Fibroblast of the aortic adventitia (primary cell): ENCODE data around the gene SYCP2L. TPM values are rescaled to one million over a fixed set of nuclear protein-coding genes. Genes with fewer than 3 reads are reported as not detected.

Experiments
- DNase-seq: peaks from one replicate; pipeline ENCODE4 v3.0.0-alpha.2; 2010; ENCODE audit warnings: low read depth
- H3K4me3 ChIP-seq: 2 replicates; pipeline ENCODE4 v1.5.1; 2011; ENCODE audit warnings: low read depth, mild to moderate bottlenecking, control low read depth, low read length, moderate library complexity
- CTCF ChIP-seq: IDR thresholded peaks from 2 replicates; pipeline ENCODE4 v1.5.1; 2011; ENCODE audit warnings: mild to moderate bottlenecking, low read length, control low read depth, inconsistent platforms; ENCODE audit not compliant: insufficient read depth
- total RNA-seq: library from RNA; depleted of rRNA; stranded (reverse); fragments of >200 nt; gene quantifications from 2 replicates; pipeline ENCODE4 v1.2.3, GENCODE V29; 2012; ENCODE audit warnings: low replicate concordance

SYCP2L gene
- total RNA-seq, 1 donor = under 0.01 TPM

GRCh38 chr6:10964684-10965083 is 77.8 kb downstream of the SYCP2L start:
- H3K4me3 ChIP-seq = no peak overlapping the region
- no peak for DNase-seq
- TF ChIP-seq CTCF = no peak

GRCh38 chr6:10968776-10969175 is 81.9 kb downstream of the SYCP2L start:
- peak; percentile 46 for DNase-seq
- no peak for TF ChIP-seq CTCF
- H3K4me3 ChIP-seq = no peak overlapping the region

- no peak for TF ChIP-seq CTCF
- no peak for DNase-seq
These were observed 83.9 kb downstream of the SYCP2L start for GRCh38 chr6:10970731-10971130.

GRCh38 chr6:10972196-10972595 is 85.3 kb downstream of the SYCP2L start:
- TF ChIP-seq CTCF = no peak
- no peak for DNase-seq
- H3K4me3 ChIP-seq = no peak overlapping the region

More at GRCh38 chr6:10970731-10971130, 83.9 kb downstream of the SYCP2L start:
- no peak overlapping the region for H3K4me3 ChIP-seq

GRCh38 chr6:10976571-10976970 is 89.7 kb downstream of the SYCP2L start:
- H3K4me3 ChIP-seq = no peak overlapping the region
- no peak for DNase-seq
- TF ChIP-seq CTCF = no peak

GRCh38 chr6:10977231-10977968 is 90.5 kb downstream of the SYCP2L start:
- no peak for DNase-seq
- no peak for TF ChIP-seq CTCF

GRCh38 chr6:10979603-10980002 is 92.8 kb downstream of the SYCP2L start:
- no peak overlapping the region for H3K4me3 ChIP-seq
- TF ChIP-seq CTCF = no peak
- DNase-seq = no peak

More at GRCh38 chr6:10977231-10977968, 90.5 kb downstream of the SYCP2L start:
- no peak overlapping the region for H3K4me3 ChIP-seq
